RKO (cell line): Measurements from ENCODE around the gene NRXN2.
"Not testable (repeated sequence)": the region's sequence is repeated elsewhere in the genome, so short reads cannot be mapped to it uniquely, and the experiment has no call there.

ENCODE experiments used
- DNase-seq: peaks from one replicate; pipeline ENCODE4 v3.0.0-alpha.2; 2016; ENCODE audit warnings: low spot score

The NRXN2 gene

DNA sequence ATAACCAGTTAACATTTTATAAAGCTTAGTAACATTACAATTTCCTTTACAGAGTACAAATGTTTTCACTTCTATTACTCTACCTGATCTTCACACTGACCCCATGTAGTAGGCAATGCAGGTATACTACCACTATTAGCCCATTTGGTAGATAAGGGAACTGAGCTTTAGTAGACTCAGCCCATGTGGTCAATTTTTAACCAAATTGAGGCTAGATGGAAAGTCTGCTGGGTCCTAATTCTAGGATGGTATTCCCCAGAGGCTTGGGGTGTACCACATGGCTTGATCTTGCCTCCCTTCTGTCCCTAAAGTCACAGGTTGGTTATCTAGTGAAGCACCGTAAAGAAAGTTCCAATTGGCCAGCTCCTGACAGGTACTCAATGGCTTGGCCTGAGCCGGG, 48.2 kb downstream of the NRXN2 start:
- DNase-seq, result no peak

DNA sequence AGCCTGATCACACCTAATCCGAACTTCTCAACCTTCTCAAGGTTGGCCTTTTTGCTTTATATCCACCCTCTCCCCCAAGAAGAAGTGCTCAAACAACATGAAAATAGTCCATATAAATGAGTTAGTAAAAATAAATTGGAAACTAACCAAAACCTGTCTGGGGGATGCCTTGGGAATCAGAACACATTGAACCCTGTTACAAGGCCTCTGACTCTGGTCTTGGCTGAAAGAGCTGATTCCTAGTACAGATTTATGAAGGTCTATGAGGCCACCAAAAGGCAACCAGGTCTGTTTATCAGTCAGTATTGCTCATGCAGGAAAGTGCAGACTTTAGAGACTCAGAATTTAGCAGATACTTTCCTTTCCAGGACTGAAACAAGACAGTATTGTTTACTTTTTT, 49.7 kb downstream of the NRXN2 start:
- no peak for DNase-seq

DNA sequence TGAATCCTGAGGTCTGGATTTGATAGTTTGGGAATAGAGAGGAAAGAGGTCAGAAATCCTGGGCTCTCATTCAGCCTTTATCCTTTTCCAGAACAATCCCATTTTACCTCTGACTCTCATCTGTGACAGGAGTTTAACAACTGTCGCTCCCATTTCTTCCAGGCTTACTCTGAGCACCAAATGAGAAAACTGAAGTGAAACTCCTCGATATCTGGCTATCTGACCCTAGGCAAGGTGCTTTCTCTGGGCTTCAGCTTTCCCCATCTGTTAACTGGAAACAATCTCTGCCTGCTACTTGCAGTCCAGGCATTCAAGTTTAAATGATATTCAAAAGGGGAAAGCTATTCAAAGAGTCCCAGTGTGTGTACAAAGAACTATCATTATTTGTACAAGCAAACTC, 50.1 kb downstream of the NRXN2 start:
- DNase-seq, result no peak

DNA sequence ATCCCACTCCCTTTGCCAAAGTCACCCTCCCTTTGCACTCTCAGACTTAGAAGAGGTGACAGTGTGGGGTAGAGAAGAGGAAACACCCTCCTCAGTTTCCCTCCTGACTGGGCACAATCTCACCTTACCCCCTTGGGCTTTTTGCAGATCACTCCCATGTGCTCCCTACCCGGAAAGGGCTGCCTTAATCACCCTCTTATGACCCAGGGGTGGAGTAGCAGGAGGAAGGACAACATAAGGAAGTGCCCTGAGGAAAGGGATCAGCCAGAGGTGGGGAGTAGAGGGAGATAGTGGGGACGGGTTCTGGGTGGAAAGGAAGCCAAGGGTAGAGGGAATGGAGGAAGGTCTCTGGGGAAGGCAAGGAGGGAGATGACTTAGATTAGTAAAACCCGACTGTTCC, 52.0 kb downstream of the NRXN2 start:
- no peak for DNase-seq

DNA sequence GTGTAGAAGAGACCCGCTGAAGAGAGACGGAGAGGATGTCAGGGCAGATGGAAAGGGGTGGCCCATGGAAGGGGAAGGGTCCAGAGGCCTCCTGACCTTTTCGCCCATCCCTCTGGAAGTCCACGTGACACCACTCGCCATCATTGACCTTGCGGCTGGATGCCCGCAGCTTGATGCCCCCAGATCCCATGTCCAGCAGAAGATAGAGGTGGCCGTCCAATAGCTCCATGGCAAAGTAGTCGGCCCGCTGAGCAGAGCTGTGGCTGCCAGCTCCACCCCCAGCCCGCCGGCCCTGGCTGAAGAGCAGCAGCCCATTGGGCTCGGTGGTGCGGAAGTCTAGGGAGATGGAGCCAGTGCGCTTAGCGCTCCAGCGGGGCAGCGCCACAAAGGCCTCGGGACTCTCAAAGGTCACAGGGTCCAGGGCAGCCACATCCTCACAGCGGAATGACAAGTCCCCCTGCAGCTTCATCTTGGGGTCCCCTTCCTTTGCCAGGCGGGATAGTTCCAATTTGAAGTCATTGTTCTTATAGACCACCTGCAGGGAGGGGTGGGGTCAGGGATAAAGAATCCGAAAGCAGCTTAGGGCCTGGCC, 55.7 kb downstream of the NRXN2 start:
- no peak for DNase-seq

DNA sequence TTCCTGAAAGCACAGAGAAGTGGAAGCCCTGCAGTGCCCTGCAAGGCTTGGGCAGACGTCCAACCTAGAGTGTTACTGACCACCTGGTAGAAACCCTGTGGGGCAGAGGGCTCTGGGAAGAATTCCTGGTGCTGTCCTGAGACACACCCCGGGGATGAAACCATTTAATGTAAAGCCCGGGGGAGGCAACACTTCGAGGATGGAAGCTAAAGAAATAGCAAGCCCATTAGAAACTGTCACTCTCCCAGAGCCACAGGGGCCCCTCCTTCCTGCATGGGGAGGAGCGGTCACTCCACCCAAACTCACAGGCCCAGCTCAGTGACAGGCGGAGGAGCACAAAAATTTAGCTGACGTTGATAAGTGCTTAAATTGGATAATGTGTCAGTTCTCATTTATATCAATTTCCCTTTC, 57.6 kb downstream of the NRXN2 start:
- no peak for DNase-seq

DNA sequence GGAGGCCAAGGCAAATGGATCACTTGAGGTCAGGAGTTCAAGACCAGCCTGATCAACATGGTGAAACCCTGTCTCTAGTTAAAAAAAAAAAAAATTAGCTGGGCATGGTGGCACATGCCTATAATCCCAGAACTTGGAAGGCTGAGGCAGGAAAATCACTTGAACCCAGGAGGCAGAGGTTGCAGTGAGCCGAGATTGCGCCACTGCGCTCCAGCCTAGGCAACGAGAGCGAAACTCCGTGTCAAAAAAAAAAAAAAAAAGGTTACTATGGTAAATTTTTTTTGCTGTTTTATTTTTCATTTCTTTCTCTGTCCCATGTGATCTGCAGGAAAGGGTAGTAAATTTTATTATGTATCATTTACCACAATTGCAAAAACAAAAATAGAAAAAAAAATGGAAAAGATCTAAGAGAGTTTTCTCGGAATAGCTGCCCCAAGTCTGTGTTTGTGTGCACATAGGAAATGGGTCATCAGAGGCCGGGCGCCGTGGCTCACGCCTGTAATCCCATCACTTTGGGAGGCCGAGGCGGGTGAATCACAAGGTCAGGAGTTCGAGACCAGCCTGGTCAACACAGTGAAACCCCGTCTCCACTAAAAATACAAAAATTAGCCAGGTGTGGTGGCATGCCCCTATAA, 58.6 kb downstream of the NRXN2 start:
- DNase-seq, result not testable (repeated sequence)

DNA sequence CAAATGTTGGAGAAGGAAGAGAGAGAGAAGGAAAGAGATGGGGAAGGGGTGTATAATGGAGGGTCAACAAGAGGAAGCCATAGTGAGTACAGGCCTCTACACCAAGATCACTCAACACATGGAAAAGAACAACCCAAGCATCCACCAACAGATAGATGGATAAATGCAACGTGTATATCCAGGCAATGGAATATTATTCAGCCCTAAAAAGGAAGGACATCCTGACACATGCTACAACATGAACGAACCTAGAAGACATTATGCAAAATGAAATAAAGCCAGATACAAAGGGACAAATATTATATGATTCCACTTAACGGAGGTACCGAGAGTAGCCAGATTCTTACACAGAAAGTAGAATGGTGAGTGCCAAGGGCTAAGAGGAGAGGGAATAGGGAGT, 59.3 kb downstream of the NRXN2 start:
- no peak for DNase-seq

DNA sequence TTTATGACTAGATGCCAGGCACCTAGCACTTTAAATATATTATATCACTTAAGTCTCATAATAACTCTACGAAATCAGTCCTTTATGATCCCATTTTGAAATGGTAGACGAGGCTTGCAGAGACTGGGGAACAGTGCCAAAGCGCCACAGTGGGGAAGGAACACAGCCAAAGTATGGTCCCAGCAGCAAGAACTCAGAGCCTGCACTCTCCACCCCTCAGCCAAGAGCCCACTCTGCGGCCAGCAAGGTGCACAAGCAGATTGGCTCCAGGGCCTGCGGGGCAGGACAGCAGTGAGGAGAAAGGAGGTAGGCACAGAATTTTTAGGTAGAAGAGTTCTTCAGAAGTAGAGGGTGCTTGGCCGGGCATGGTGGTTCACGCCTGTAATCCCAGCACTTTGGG, 61.4 kb downstream of the NRXN2 start:
- no peak for DNase-seq

DNA sequence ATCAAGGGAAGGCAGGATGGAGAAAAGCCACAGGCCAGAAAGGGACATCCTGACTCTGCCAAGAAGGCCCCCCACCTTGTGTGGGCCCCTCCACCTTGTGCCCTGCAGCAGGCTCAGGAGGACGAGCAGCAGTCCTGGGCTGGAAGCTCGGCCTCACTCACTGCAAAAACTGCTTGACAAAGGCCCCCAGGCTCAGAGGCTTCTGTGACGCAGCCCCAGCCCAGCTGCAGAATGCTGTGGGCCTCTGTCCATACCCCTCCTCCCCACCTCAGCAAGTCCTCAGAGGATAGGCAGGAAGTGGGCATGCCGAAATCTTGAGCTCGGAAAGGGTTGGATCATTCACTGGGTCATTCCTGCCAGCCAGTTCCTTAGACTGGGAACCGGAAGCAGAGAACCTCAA, 61.9 kb downstream of the NRXN2 start:
- no peak for DNase-seq

DNA sequence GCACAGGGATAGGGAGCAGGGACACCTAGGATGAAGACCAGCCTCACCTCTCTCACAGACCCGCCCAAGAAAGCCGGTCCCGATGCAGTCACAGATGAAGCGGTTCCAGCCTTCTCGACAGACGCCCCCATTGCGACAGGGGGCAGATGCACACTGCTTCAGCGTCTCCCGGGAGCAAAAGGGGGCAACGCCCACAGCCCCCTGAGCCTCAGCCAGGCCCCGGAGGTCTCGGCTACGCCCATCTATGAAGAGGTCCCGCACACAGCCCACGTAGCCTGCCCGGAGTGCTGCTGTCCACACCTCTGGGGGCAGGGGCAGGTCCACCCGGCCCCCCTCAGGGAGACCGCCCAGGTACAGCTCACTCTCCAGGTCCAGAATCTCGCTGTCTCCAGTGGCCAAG, 62.3 kb downstream of the NRXN2 start:
- no peak for DNase-seq

DNA sequence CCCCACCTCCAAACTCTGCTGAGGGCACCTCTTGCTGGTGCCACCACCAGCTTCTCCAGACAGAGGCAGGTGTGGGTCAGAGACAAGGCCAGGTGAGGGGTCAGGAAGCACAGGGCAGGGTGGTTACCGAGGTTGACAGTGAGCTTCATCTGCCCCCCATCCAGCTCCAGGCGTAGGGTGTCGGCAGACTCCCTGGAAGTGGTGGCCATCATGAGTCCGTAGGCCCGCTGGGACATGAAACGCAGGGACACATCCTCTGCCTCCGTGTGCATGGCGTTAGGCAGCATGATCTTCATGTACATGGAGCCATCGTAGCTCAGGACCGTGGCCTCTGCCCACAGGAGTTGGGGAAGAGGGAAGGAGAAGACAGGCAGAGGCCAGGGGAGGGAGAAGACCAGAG, 62.8 kb downstream of the NRXN2 start:
- no peak for DNase-seq

DNA sequence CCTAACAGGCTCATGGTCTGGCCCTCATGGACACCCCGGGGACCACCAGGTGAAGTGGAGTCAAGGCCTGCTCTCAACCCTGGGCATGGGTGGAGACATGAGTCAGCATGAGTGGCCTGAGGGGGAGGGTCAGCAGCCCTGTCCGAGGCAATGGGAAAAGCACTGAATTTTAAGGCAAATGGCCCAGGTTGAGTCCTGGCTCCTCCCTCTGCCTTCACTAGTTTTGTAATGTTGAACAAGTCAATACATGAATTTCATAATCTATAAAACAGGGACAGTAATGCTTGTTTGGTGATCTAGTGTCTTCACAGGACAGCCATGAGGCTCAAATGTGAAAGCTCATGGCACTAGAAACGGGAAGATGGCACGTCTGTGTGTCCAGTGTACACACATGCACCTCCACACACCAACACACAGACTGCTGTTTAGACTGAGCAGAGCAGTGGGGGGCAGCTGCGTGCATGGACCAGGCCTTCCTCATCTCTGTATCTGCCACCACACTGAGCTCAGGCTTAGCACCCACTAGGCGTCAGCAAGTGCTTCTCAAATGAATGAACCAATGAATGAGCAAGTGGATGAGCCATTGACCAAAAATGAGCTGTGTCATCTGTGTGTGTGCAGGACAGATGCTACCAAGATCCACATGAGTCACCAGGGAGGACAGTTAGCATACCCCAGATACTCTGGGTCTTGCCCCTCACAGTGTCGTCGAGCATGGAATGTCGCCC, 63.4 kb downstream of the NRXN2 start:
- peak; percentile 80 for DNase-seq

DNA sequence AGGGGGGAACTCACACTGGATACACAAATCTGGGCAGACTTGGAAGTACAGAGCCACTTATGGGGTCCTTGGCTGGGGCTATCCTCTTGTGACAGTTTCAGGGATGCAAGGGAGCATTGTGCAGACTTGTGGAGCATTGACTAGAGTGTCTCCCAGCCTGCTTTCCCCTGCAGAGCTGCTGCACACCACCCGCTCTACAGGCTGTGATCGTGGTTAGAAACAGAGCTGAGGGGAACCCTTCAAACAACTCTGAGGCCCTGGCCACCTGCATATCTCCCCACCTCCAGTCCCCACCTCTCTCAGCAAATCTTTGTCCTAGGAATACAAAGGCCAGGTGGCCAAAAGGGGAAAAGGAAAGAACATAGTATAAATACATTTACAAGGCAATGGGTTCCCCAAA, 64.7 kb downstream of the NRXN2 start:
- DNase-seq, result no peak

DNA sequence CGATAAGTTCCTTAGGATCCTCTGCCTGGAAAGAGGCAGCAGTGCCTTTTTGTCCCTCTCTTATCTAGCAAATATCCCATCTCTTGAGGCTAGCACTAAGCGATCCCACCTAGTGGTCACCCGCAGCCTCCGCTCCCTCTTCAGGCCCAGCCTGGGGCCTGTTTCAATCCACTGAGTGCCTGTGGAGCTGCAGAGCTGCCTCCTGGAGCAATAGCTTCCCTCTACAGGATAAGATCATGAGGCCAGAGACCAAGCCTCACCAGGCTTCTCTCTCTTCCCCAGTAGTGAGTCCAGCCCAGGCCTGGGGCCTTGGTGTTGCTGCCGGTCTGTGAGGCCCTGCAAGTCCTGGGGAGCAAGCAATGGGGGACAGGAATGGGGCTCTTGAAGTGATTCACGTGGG, 66.1 kb downstream of the NRXN2 start:
- DNase-seq, result no peak

DNA sequence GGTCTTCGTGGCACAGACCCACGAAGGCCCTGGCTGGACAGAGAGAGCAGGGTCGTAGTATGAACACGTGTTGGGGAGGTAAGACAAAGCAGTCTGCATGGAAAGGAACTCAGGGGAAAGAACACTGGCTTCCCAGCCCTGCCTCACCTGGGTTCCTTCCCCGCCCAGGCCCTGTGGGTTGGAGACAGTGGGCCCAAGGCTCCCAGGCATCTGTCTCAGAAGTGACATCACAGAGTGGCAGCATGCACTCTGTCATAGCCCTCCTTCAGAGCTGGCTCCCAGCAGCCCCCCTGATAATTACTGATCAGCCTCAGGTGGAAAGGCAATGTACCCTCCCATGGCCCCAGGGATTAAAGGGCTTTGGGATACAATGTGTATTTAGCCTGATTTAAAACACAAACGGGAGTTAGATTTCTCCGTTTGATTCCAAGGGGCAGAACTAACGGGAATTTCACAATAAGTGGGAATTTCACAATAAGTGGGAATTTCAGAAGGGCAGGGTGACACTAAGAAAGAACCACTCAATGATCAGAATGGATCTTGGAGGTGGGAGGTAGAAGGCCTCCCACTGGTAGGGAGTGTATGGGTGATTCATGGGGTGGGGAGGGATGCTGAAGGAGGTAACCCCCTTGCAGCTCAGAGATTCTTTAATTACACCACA, 66.9 kb downstream of the NRXN2 start:
- no peak for DNase-seq

DNA sequence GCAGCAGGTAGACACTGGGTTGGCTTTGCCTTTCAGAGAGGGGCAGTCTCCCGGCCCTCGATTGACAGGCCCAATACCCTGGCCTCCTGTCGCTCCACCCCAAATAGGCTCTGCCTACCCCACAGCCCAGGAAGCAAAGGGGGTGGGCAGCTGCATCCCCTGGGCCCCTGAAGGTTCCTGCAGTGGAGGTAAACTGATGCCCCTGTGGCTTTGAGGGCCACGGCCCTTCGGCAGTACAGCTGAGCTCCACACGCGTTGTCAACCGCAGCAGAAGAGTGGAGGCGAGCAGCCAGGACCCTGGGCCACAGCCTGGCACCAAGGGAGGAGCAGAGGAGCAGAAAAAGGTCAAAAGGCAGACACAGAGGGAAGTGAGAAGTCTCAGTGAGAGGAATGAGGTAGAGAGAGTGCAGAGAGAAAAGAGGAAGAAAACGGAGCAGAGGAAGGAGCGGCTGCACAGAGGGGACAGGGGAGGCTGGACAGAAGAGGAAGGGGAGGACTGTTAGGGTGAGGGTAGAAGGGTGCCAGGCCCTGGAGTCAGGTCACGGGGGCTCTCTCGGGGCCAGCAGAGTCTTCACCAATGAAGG, 67.9 kb downstream of the NRXN2 start:
- no peak for DNase-seq

DNA sequence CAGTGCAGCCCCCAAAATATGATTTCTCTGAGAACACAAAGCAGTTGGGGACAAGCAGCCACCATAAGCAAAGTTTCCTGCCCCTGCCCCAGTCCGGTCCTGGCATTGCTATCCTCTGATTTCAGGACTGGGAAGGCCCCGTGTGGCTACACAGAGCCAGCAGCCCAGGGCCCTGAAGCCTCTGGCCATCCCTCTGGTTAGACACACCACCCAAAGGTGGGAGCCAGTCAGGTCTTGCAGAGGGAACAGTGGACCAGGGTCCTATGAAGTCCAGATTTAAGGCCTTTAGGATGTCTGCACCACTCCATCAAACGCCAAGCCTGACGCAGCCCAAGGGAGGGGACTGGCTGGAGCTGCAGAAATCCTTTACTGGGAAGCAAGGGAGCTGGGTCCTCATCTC, 68.6 kb downstream of the NRXN2 start:
- no peak for DNase-seq

DNA sequence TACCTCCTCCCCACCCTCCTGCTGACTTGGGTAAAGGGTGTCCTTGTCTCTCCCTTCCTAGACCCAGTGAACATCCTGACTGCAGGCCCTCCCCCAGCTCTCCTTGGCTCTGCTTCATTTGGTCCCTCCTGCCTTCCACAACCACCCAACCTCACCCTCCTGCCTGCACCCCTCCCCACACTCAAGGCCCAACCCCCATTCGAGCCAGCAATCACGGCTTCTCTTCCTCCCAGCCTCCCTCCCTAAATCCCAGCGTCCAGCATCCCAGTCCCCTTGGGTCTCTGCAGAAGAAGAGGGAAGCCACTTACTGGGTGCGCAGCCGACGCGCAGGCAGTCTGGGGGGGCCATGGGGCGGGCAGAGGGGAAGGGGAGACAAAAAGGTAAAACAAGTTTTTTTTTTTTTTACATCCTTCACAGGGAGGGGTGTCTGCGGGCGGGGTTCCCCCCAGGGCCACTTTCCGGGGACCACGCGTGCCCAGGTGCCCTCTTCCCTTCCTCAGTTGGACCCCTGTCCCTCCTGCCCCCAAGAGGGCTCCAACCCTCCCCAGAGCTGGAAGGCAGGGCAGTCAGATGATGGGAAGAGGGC, 69.5 kb downstream of the NRXN2 start:
- no peak for DNase-seq

DNA sequence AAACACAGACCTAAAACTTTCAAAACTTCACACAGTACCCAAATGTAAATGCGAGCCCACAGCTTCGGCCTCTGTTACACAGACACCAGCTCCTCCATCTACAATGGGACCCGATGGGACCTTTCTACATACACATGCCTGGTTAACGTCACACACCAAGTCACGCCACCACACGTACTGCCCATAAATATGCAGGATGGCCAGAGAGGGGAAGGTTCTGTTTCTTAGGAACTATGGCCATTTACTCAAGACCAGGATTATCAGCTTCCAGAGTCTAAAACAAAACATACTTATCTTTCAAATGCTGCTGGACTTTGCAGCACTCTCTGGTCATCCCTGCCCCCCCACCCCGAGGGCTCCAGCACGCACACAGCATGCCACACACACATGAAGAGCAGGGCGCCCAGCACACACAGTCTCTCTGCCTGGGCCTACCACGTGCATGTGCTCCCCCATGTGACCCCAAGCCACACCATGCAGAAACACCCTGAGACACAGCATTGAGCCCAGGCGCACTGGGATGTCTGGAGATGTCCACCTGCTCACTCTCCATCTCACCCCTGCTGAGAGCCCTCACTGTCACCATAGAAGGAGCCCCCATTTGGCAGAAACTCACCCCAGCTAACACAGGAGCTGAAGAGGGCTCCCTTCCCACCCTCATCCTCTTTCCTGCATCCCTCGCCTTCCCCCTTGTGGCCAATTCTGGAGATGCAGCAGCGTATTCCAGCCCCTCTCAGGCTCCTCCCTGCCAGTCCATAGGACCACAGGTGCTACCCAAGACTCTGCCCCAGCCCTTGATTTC, 70.2 kb downstream of the NRXN2 start:
- DNase-seq, result peak; percentile 37

DNA sequence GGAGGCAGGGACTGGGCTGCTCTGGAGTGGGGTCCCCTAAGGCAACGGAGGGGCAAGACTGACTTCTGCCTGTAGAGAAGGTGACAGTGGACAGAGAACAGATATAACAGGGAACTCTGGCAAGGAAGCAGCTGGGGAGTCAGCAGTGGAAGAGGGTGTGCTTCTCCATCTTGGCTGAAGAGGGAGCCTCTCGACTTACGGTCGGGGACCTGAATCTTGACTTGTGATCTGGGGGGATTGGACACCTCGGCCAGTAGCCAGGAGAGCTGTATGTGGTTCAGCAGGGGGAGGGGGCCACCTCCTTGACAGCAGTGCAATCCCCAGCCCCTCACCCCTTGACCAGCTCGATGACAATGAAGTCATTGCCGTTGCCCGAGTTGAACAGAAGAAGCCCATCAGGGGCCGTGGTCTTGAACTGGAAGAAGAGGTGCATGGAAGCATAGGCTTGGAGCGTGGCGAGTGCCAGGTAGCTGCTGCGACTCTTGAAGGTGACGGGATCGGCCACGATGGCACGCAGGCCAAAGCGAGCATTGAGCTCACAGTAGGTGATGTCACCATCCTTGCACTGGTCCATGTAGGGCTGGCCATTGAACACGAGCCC, 72.0 kb downstream of the NRXN2 start:
- DNase-seq, result no peak
